NCI-H2227 (cell line): ENCODE measurements around the gene NHS.
"Not testable (repeated sequence)": the region's sequence is repeated elsewhere in the genome, so short reads cannot be mapped to it uniquely, and the experiment has no call there.

Source experiments
- DNase-seq: peaks from one replicate; lab custom pipeline; 2025; ENCODE audit not compliant: unreplicated experiment; lab: John Stamatoyannopoulos, UW

The NHS gene

DNA sequence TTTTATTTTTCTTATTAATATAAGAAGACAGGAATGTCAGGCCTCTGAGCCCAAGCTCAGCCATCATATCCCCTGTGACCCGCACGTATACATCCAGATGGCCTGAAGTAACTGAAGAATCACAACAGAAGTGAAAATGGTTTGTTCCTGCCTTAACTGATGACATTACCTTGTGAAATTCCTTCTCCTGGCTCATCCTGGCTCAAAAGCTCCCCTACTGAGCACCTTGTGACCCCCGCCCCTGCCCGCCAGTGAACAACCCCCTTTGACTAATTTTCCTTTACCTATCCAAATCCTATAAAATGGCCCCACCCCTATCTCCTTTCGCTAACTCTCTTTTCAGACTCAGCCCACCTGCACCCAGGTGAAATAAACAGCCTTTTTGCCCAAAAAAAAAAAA lies 71.3 kb downstream of the NHS start:
- not testable (repeated sequence) for DNase-seq

- DNase-seq = no peak
Measured at GRCh38 chrX:17448188-17448587, 73.2 kb downstream of the NHS start.

GRCh38 chrX:17449866-17450265 lies 74.9 kb downstream of the NHS start:
- no peak for DNase-seq

GRCh38 chrX:17453788-17454187 lies 78.8 kb downstream of the NHS start:
- DNase-seq = no peak

- DNase-seq = peak; percentile 19
Measured at GRCh38 chrX:17456526-17456925, 81.5 kb downstream of the NHS start.

DNA sequence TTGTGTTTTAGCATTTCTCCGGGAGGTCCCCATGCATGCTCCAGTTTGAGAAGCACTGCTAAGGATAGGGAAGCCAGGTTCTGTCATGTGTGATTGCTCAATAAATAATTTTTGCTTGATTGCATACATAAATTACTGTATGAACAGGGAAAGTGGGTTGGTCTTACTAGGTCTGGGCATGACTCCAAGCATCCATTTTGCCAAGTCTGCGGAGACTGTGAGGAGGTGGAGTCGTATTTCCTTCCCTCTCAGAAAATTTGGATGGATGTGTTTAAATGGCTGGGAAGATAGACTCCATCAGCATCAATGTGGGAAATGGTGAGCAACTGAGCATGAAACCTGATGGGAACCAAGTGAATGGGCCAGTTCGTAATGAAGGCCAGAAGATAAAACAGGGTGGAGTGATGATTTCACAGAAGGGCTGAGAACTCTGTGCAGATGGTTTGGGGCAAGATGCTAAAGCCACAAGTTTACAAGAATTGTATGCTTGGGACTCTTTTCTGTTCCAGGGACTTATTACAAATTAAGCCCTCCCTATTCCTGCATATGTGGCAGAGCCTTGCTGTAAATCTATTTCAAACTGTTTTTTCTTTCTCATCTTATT lies 84.1 kb downstream of the NHS start:
- DNase-seq = no peak

- no peak for DNase-seq
Measured at GRCh38 chrX:17459661-17460060, 84.7 kb downstream of the NHS start.

DNA sequence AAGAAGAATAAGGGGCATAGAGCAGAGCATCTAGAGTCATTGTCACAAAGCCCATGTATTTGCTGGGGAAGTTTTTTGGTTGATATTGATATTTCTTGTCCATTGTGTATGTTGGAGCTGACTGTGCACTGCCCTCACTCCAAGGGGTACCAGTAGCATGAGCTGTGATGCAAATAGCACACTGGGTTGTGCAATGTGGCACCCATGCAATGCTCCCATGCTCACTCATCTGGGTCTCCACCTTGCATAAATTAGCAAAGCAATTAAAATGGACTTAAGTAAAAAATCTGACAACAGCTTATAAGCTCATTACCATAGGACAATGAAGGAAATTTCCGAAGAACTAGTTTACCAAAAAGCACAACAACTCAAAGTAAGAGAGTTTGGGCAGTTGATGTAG lies 87.9 kb downstream of the NHS start:
- DNase-seq = no peak

GRCh38 chrX:17464194-17464593 lies 89.2 kb downstream of the NHS start:
- no peak for DNase-seq

GRCh38 chrX:17465201-17465600 lies 90.2 kb downstream of the NHS start:
- no peak for DNase-seq

- DNase-seq = no peak
Measured at GRCh38 chrX:17465802-17466201, 90.8 kb downstream of the NHS start.

GRCh38 chrX:17470136-17470535 lies 95.1 kb downstream of the NHS start:
- no peak for DNase-seq

- DNase-seq = no peak
Measured at GRCh38 chrX:17471121-17471520, 96.1 kb downstream of the NHS start.

- no peak for DNase-seq
Measured at GRCh38 chrX:17471861-17472260, 96.9 kb downstream of the NHS start.

GRCh38 chrX:17472424-17472823 lies 97.4 kb downstream of the NHS start:
- no peak for DNase-seq

GRCh38 chrX:17473021-17473420 lies 98.0 kb downstream of the NHS start:
- DNase-seq = no peak

DNA sequence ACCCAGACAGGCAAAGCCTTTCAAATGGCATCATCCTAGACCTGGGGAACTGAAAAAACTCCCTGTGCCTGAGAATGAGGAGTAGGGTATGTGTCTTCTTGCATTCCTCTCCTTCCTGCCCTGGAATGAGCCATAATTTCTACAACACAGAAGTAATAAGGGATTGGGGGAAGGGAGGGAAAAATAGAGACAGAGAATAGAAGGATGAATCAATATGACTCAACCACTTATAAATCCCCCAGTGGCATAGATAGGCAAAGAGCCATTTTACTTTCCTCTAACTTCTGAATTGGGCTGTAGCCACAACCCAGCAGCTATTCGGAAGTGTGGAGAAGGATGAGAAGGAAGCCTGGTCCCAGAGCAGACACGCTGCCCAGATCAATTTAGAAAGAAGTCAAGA lies 99.9 kb downstream of the NHS start:
- no peak for DNase-seq

DNA sequence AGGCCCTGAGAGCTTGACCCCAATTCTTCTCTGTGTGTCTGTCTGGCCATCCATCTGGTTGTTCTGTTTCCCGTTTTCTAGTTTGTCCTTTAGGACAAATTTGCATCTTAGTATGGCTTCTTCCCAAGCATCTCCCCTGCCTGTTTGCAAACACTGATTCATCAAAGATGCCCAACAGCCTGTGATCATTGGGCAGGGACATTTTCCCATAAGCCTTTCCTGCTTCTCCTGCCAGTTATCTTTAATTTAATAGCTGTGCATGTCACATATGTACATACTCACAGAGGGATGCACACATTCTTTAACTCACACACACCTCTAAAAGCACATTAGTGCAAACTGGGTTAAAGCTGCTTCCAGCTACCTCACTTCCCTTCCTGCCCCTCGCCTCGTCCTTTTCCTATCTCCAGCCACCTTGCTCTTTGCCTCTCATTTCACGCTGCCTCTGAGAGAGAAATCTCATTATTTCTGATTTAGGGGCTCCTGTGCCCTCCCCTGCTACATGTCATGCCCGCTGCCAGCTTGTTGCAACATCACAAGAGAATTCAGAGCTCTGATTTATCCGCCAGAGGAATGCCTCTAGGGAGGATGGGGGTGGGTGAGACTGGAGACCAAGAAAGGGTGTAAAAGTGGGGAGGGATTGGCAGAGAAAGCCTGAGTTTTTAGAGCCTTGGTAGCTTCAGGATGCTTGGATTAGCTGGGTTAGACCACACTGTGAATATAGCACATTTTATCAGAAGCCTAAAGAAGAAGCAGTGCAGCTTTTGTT lies 100.6 kb downstream of the NHS start:
- peak; percentile 54 for DNase-seq

DNA sequence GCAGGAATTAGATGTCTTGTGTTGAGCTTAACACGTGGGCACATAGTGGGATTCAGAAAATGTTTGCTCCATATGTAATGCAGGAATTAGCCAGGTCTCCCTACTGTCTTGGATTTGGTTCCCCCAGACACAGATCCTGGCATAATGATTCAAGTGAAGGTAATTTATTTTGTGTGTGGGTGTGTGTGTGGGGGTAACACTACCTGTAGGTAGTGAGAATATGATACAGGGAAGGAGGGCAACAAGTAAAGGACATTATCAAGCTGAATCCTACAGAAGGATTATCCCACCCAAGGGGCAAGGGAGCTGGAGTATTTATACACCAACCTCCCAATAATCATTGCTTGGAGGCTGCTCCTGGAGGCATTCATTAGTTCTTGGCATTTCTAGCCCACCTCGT lies 101.4 kb downstream of the NHS start:
- DNase-seq = no peak

- no peak for DNase-seq
Measured at GRCh38 chrX:17481086-17481485, 106.1 kb downstream of the NHS start.

GRCh38 chrX:17484592-17484991 lies 109.6 kb downstream of the NHS start:
- no peak for DNase-seq

DNA sequence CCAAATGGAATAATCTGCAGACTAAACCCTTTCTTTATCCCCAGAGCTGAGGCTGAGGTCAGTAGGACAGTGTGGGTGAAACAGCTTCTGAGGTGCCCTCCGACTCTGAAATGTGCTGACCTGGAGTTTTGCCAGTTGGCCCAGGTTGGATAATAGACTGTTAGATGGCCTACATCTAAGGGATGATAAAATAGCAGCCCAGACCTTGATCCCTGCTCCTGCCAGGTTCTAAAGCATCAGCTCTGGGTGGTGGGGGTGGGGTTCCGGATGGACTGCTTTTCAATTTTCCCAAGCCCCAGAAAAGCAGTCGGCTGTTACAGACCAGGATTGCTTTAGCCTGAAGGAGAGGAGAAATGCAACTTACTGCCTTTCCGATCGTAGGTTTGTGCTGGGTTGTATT lies 110.4 kb downstream of the NHS start:
- DNase-seq = no peak

- no peak for DNase-seq
Measured at GRCh38 chrX:17488036-17488435, 113.0 kb downstream of the NHS start.
